Measurements from ENCODE around the gene MRPL14. TPM values are rescaled to one million over a fixed set of nuclear protein-coding genes. Genes with fewer than 3 reads are reported as not detected.
A peak's percentile ranks its signal among the peaks of the same experiment; 100 is the strongest.

The MRPL14 gene
- polyA plus RNA-seq, 3 donors, result 38.9 to 40.4 (median 40.3) TPM

DNA sequence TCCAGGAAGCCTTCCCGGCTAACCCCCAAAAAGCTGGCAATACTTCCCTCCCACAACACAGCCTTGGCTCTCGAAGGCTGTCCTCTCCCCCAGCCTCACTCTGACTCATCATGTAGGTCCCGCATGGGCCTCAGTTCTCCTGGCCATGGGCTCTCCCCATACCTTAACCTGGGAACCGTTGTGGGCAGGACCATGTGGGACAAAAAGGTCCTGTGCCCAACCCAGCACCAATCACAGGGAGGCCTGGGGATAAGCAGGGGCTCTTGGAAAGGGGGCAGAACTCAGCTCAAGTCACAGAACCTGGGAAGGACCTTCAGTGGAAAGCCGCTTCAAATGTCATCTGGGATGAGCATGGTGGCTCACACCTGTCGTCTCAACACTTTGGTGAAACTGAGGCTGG lies 45.5 kb downstream of the MRPL14 start:
- no peak for DNase-seq (ENCODE audit: low read depth in 3 of 3, low spot score in 2 of 3)

DNA sequence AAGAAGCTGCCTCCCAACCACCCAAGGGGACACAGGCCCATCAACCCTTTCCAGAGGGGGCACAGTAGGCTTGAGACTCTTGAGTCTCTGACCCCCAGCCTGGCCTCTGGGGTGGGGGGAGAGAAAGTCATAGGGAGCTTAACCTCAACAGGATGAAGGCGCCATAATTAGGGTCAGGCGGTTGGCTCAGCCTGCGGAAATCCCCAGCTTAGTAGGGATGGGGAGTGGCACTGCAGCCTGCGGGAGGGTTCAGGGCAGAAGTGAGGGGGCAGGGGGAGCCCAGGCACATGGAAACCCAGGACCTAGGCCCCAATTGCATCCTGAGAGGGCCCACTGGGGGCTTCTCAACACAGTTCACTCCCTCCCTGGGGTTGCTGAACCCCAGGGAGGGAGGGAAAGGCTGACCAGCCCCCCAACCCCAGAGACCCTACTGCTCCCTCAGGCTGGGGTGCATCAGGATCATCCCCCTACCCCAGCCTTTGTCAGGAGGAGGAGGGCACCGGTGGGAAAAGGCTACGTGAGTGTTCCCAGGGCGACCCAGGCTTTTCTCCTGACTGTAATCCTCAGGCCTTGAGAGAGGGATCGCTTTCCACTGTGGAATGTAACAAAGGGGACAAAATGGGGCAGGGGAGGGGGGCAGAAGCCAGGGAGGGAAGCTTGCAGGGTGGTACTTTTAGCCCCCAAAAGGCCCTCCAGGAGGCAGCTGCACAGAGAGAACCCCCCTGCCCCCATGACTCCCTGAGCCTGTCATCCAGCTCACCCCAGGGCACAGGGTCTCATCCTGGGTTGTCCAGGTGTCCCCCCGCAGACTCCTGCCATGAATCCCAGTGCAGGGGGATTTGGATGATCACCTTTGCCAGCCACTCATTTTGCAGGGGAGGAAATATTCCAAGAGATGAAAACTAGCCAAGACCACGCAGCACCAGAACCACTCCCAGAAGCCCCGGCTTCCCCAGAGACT lies 46.4 kb downstream of the MRPL14 start:
- no peak for DNase-seq (ENCODE audit: low read depth in 3 of 3, low spot score in 2 of 3)

DNA sequence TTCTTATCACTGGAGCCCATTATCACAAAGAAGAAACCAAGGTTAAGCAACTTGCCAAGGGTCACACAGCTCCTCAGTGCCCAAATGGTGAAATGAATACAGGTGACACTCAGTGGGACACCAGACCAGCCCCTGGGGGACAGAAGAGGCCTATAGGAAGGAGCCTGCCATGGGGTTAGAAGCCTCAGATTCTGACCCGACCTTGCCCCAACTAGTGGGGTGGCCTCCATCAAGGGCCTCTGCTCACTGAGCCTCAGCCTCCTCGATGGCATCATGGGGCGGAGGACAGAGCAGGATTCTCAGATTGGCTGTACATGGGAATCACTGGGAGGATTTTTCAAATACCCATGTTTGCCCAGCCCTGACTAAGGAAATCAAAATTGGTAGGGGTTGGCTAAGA lies 47.6 kb downstream of the MRPL14 start:
- no peak for DNase-seq (ENCODE audit: low read depth in 3 of 3, low spot score in 2 of 3)

DNA sequence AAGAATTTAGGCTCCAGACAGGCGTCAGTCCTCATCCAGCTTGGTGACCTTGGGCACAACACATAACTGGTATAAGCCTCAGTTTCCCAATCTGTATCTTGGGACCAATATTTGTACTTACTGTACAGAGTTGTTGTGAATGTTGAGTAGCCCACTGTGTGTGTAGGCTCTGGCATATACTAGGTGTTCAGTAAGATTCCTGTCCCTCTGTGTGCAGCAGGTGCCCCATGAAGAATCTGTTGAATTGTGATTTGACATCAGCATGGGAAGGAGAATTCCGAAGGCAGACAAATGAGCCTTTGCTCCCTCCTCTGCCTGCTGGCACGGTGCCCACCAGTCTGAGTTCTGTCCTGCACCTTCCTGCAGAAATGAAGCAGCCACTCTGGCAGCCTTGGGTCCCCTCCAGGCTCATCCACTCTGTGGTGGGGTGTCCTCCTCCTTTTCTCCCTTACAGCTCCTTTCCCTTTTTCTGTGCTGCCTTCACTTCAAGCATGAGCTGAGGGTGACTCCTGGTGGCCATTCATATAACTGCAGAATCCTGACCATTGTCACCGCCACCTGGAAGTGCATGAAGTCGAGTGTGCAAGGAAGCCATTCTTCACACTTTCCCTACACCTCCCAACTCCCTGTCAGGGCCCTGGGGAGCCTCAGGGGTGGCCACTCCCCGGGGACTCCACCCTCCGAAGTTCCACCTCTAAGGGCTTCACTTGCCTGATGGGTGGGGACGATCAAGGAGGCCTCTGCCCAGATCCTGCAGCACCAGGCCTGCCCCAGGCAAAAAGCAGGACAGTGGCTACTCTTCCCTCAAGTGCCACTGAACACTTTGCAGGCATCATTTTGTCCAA lies 48.2 kb downstream of the MRPL14 start:
- peak; percentile 62 to 75 (median 65) for DNase-seq (ENCODE audit: low read depth in 3 of 3, low spot score in 2 of 3)

DNA sequence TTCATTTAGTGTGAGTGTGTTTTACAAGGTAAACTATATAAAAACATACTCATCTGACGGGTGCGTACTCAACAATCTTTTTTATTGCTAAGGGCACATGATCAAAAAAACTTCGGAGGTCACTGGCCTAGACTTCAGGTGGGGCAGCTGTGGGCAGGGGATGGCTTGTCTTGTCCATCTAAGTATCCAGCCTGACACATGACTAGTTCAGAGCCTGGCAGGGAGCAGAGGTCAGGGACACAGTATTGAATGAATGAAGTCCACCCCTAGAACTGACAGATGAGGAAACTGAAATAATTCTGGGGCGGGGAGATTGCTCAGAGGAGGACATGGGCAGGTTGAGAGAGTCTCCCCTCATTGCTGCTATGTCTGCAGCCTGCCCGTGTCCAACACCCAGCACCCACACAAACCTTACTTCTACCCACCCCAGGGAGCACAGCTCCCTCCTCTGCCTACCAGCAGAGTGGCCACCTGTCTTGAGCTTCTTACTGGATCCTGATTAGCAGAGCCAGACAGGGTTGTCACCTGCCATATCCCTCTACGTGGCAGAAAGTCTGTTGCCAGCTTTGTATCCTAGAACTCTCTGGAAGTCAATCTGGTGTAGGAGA lies 48.9 kb downstream of the MRPL14 start:
- no peak for DNase-seq (ENCODE audit: low read depth in 3 of 3, low spot score in 2 of 3)

DNA sequence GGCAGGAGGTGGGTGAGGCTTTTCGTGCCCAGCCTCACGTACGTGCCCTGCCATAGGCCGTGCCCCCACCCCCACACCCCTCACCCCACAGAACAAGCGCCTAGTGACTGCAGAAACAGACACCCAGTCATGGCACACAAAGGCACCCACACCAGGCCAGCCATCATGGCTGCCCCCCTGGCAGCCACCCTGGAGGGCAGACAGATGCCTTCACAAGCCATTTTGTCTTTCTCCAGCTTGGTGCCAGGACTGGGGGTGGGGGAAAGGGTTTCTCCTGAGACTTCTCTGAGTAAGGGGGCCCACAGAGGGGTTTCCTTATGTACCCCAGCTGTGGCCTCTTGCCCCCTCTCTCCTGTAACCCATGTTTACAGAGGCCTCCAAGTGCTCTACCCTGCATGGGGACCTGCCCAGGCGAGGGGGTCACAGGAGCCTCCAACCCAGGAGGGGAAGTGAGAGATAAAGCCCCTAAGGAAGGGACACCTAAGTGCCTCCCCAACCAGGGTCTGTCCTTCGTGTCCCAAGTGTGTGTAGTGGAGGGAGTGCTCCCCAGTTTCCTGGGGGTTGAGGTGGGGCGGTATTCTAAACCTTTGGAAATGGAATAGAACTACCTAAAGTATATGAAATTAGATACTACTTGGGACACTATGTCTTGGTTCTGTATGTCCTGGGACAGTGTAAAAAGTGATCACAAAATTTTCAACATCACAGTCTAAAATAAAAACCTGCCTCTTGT lies 49.9 kb downstream of the MRPL14 start:
- no peak for DNase-seq (ENCODE audit: low read depth in 3 of 3, low spot score in 2 of 3)

DNA sequence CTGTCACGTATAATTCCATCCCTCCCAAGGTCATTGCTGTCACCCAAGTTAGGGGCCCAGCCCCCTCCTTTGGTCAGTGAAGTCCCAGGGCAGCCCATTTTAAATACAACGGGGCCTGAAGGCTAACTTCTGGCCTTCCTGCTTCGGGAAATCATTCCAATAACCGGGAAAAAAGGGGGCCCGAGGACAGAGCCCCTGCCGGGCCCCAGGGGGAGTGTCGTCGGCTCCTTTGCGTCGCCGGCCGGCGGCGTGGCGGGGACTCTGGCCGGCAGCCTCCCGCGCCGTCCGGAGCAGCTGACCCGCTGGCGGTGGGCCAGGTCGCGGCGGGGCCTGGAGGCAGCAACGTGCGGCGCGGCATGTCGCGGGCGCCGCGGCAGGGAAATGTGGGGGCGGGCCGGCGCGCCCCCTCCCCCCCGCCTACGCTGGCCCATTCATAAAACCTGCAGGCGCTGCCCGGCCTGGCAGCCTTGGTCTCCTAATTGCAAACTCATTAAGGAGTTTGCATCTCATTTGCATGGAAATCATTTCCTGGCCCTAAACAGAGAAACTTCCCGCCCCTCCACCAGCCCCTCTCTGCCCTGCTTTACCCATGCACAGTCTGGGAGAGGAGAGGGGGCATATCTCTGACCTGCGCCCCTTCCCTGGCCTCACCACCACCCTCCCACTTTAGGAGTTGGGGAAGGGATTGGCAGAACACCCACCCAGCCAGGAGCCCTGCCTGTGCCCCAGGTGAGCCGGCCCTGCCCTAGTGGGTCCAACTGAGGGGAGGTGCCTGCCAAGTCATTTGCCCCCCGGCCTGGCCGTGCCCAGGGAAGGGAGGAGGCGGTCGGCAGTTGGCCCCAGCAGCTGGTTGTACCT lies 50.7 kb downstream of the MRPL14 start:
- no peak for DNase-seq (ENCODE audit: low read depth in 3 of 3, low spot score in 2 of 3)

DNA sequence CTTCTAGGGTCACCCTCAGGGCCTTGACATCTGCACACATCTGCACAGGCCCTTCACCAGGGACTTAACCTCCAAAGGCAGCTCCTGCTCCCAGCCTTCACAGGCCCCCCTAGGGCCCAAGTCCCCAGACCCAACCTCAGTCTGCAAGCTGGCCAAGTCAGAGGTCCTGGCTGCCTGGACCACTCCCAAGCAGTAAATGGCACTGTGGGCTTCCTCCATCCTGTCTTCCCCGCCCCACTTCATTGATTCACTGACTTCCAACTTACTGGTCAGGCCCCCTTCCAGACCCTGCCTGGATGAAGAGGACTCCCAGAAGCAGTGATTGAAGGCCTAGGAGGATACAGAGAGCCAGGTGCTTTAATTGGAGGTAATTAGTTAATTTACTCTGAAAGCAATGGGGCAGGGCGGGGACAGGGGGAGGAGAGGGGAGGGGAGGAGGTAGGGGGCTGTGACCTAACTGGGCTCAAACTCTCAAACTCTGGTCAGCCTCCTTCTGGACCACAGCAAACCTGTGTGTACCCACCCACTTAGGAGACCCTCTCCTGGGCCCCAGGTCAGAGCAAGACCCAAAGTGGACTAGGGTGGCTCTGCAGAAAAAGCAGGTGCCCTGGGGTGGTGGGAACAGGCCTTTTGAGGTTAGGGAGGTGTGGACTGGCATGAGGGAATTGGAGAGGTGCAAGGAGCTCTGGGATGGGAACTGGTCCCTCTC lies 51.5 kb downstream of the MRPL14 start:
- no peak for DNase-seq (ENCODE audit: low read depth in 3 of 3, low spot score in 2 of 3)

DNA sequence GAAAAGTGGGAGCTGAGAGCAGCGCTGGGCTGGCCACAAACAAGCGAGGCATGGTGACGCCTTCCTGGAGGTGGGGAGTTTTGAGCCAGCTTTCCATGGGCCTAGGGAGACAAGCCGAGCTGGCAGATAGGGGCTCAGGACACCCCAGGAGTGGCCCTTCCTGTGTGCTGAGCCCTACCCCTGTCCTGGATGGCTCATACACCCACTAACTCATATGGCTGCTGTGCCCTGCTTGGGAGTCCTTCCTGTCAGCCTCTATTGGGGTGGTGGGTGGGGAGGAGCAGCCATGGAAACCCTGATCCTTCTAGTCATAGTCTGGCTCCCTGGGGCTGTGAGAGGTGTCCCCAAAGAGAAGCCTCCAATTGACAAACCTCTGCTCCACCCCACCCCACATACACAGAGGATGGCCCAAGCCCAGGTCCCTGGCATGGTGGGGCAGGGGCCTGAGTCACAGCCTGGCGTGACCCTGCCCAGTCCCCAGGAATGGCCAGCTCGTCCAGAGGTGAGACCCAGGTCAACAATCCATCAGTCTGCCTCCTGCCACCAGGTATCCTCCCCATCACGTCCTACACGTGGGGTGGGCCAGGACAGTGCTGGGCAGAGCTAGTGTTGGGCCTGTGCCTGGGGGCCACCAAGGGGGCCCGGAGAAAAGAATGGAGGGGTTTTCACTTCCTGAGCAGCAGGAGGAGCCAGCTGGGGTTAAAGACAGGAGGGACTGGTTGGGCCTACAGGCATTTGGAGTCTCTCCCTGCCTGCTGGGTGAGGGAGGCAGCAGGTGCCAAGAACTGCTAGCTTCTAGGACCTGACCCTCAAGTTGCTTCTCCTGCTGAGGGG lies 52.2 kb downstream of the MRPL14 start:
- no peak for DNase-seq (ENCODE audit: low read depth in 3 of 3, low spot score in 2 of 3)

DNA sequence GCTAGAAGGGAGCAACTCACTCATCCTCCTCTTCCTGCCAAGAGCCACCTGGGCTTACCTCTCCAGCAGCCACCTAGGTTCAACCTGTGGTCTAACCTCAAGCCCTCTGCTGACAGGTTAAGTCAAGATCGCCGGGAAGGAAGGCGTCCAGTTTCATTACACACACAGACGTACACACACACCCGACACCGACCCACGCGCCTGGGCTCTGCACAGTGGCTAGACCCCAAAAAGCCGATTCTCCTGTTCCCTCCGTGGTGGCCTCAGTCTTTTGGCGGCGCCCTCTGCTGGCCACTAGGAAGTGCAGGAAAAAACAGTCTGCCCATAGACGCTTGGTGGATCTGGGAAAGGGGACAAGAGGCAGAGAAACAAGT lies 52.8 kb downstream of the MRPL14 start:
- peak in 2 of 3 donors; percentile 65 to 74 for DNase-seq (ENCODE audit: low read depth in 3 of 3, low spot score in 2 of 3)

DNA sequence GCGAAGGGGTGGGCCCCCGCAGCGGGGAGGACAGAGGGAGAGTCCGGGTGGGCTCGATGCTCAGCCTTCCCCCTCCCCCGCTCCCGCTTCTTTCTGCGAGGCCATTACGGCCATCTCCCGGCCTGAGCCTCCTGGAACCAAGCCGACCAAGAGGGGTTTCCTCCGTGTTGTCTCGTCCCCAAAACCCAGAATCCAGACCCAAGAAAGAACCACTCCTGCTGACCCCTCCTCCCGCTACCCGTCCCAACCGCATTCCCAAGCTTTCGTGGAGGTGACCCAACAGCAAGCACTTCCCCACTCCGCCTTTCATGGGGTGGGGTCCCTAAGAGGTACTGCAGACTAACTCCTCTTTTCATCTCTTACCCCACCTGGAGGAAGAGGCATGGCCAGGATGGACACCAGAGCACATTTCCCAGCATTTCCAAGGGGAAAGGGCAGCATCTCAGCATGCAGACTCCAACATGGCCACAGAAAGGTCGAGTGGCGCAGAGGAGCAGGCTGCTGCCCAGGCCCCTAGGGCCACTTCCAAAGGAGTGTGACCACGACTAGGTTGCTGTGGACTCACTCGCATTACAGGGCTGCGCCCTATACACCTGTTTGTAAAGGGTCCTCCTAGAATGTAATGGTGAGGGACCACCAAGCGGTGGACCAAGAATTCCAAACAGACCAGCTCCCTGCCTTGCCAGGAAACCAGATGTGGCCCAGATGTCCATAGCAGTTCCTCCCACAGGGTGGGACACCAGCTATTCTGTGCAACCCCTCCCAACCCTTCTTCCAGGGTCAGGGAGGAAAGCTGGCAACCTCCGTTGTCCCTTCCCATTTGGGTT lies 53.4 kb downstream of the MRPL14 start:
- peak in 1 of 3 donors; percentile 60 for DNase-seq (ENCODE audit: low read depth in 3 of 3, low spot score in 2 of 3)

DNA sequence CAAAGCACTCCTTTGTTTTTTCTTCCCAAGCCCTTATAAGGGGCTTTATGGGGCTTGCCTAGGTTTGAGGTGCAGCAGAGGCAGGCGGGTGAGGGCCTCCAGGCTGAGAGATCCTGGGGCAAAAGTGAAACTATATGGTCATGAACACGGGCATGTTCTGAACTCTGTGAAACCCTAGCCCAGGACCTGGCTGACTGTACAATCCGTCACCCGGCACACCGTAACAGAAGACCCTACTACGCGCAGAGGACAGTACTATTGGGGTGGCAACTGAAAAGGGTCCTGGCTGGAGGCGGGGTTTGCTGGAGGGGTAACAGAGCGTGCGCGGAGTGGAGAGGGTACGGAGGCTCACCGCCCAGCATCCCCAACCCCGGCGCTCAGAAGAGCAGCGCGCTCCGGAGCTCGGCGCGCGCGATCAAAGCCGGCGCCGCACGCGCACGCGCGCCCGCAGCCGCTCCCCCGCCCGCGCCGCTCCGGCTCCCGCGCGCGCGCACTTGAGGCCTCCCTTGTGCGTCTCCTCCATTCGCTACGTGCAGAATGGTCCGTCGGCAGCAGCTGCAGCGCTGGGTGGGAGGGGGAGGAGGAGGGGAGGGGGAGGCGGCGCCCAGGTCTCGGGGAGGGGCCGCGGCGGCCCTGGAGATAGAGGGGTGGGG lies 54.2 kb downstream of the MRPL14 start:
- peak in 2 of 3 donors; percentile 80 to 86 for DNase-seq (ENCODE audit: low read depth in 3 of 3, low spot score in 2 of 3)

DNA sequence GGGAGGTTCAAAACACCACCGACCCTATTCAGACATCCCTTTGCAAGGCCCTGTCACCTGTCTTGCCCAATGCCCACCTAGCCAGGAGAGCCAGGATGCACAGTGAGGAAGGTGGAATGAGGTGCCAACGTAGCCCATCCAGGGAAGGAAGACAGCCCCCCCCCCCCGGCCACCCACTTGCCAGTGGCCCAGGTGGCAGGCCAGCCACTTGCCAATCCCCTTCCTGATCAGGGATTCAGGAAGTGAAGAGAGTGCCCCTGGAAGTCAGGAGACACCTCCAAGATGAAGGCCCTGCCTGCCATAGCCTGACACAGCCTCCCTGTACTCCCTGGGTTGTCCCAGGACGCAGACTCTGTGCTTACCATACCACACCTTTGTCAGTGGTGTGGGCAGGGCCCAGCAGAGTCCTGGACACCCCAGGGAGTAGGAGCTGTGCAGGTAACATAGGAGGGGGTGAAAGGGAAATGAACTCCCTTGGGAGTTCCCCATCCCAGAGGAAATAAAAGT lies 54.7 kb downstream of the MRPL14 start:
- DNase-seq (ENCODE audit: low read depth in 3 of 3, low spot score in 2 of 3), result no peak

DNA sequence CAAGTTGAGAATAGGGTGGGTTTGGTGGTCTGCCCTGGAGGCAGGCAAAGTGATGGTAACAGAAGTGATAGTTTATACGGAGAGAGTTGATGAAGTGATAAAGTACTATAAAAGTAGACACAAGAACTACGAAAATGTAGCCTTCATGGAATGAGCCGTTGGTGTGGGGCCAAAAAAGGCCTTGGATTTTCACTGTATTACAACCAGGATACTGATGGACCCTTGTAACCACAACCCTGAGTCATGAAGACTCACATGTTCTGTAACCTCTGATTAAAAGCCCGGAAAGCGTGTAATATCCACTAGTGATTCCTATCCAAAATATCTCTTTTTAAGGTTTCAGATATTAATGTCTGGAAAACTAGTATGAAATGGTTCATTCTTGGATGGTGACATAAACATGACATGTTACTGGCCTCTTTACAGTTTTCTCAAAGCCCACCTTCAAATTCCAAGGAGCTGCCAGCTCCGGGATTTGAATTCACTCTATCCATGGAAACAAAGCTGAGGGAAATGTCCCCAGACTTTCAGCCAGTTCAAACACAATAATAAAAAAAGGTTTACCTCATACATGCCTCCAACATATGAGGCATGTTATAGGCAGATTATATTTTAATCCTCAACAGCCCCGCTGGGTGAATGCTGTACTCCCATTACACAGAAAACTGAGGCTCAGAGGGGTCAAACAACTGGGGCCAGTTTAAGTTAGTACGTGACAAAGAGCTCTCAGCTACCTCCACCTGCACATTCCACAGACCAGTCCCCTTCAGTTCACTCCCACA lies 55.4 kb downstream of the MRPL14 start:
- DNase-seq (ENCODE audit: low read depth in 3 of 3, low spot score in 2 of 3), result no peak

DNA sequence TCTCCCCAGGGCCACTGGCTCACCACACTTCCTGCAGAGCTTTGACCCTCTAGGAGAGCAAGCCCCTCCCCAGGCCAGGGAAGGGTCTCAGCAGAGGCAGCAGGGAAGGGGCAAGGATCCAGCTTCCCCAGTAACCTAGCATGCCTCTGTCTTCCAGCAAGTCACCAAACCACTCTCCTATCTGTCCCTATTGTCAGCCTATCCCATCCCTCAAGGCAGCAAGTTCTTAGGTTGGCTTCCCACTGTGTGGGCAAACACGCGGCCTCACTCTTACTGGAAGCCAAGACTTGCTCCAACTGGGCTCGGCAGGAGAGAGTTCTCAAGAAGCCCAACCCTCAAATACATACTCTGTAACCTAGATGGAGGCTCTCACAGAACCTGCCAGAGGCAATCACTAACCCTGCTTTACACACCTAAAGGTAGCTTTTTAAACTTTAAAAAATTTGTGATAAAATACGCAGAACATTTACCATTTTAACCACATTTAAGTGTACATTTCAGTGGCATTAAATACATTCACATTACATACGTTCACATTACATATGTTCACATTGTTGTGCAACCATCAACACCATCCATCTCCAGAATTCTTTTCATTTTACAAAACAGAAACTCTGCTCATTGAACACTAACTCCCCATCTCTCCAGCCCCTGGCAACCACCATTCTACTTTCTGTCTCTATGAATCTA lies 58.5 kb downstream of the MRPL14 start:
- no peak for DNase-seq (ENCODE audit: low read depth in 3 of 3, low spot score in 2 of 3)

Measured in right renal cortex interstitium (tissue), 3 donors.